ENCODE data around the gene AFG3L2. TPM values are rescaled to one million over a fixed set of nuclear protein-coding genes. Genes with fewer than 3 reads are reported as not detected.
A peak's percentile ranks its signal among the peaks of the same experiment; 100 is the strongest.

The AFG3L2 gene
- total RNA-seq, 1 donor from 2014 or later, result 136 TPM

GRCh38 chr18:12369211-12369610 lies 7.8 kb downstream of the AFG3L2 start:
- Histone ChIP-seq H3K27ac (replicated peaks) (peak overlapping the region; percentile 100), H3K27me3 (ENCODE audit: low read depth) (no peaks in the 10 kb centered on the region), H3K4me1 (peaks cover 100% of the 10 kb centered on the region), H3K9me3 (replicated peaks) (no peaks in the 10 kb centered on the region), H3K4me3 (no peak overlapping the region), H3K36me3 (peaks cover 62% of the 10 kb centered on the region)
- DNase-seq, result no peak
- TF ChIP-seq CTCF (IDR thresholded peaks at IDR 0.05; ENCODE audit: borderline replicate concordance), result no peak
- intact Hi-C loops (cut with micrococcal nuclease), result no loop called here

- H3K4me1 ChIP-seq, result peaks cover 97% of the 10 kb centered on the region
- DNase-seq, result no peak
- no peak for TF ChIP-seq CTCF (IDR thresholded peaks at IDR 0.05; ENCODE audit: borderline replicate concordance)
- H3K9me3 ChIP-seq (replicated peaks), result no peaks in the 10 kb centered on the region
- H3K27me3 ChIP-seq (ENCODE audit: low read depth), result no peaks in the 10 kb centered on the region
- no peak overlapping the region for H3K4me3 ChIP-seq
- intact Hi-C loops (cut with micrococcal nuclease), result no loop called here
- H3K36me3 ChIP-seq, result peaks cover 72% of the 10 kb centered on the region
- peak overlapping the region; percentile 100 for H3K27ac ChIP-seq (replicated peaks)
These were observed 10.2 kb downstream of the AFG3L2 start for GRCh38 chr18:12366784-12367183.

GRCh38 chr18:12366379-12366778 lies 10.6 kb downstream of the AFG3L2 start:
- peak; percentile 56 for DNase-seq
- Histone ChIP-seq H3K4me1 (peaks cover 96% of the 10 kb centered on the region), H3K27ac (replicated peaks) (peak overlapping the region; percentile 100), H3K36me3 (peaks cover 75% of the 10 kb centered on the region), H3K4me3 (no peak overlapping the region), H3K9me3 (replicated peaks) (no peaks in the 10 kb centered on the region), H3K27me3 (ENCODE audit: low read depth) (no peaks in the 10 kb centered on the region)
- no peak for TF ChIP-seq CTCF (IDR thresholded peaks at IDR 0.05; ENCODE audit: borderline replicate concordance)
- intact Hi-C loops (cut with micrococcal nuclease), result no loop called here

- intact Hi-C loops (cut with micrococcal nuclease), result no loop called here
- no peak for DNase-seq
- Histone ChIP-seq H3K36me3 (peaks cover 77% of the 10 kb centered on the region), H3K9me3 (replicated peaks) (no peaks in the 10 kb centered on the region), H3K4me3 (peak overlapping the region; percentile 34), H3K27me3 (ENCODE audit: low read depth) (no peaks in the 10 kb centered on the region), H3K4me1 (peaks cover 79% of the 10 kb centered on the region), H3K27ac (replicated peaks) (peak overlapping the region; percentile 100)
- no peak for TF ChIP-seq CTCF (IDR thresholded peaks at IDR 0.05; ENCODE audit: borderline replicate concordance)
These were observed 14.4 kb downstream of the AFG3L2 start for GRCh38 chr18:12362473-12363174.

GRCh38 chr18:12361770-12362378 lies 15.2 kb downstream of the AFG3L2 start:
- Histone ChIP-seq H3K27ac (replicated peaks) (peak overlapping the region; percentile 100), H3K36me3 (peaks cover 77% of the 10 kb centered on the region), H3K4me1 (peaks cover 72% of the 10 kb centered on the region), H3K27me3 (ENCODE audit: low read depth) (no peaks in the 10 kb centered on the region), H3K4me3 (peak overlapping the region; percentile 34), H3K9me3 (replicated peaks) (no peaks in the 10 kb centered on the region)
- TF ChIP-seq CTCF (IDR thresholded peaks at IDR 0.05; ENCODE audit: borderline replicate concordance), result no peak
- intact Hi-C loops (cut with micrococcal nuclease), result no loop called here
- peak; percentile 75 for DNase-seq

Measured in left ventricle myocardium inferior (tissue), 1 donor.